Adipose tissue (tissue), 3 donors: Measurements from ENCODE around the gene GASK1A. TPM values are rescaled to one million over a fixed set of nuclear protein-coding genes. Genes with fewer than 3 reads are reported as not detected.
"Not testable (repeated sequence)": the region's sequence is repeated elsewhere in the genome, so short reads cannot be mapped to it uniquely, and the experiment has no call there.

ENCODE experiments used
- H3K27ac ChIP-seq: one replicate; pipeline ENCODE4 v1.5.1; 2013; ENCODE audit warnings: low read depth, low read length
- WGBS, 3 donors: extraction: QIAGEN DNeasy Blood & Tissue Kit; methylation state at CpG; one replicate each; pipeline ENCODE4 v1.1.7; 2013; 5-methylcytosine and 5-hydroxymethylcytosine counted together
- polyA plus RNA-seq, 3 donors: library from polyadenylated mRNA; stranded (reverse); fragments of 200-250 nt; gene quantifications; one replicate each; pipeline ENCODE4 v1.2.3, GENCODE V29; 2013
- donor health status: healthy with polysubstance abuse.
- donor health status: Bipolar disorder and iron deficiency.
- donor health status: healthy.

GASK1A gene
- polyA plus RNA-seq, 3 donors, result 1.6 to 7.8 (median 4.5) TPM

GRCh38 chr3:43043071-43043766, 64.1 kb downstream of the GASK1A start:
- H3K27ac ChIP-seq, result no peak overlapping the region
- WGBS, 3 donors, result 56 to 88% (median 76%) methylated on average over 3 of the region's 3 CpGs

- WGBS, 3 donors, result 91 to 94% (median 93%) methylated on average over 2 of the region's 2 CpGs
- no peak overlapping the region for H3K27ac ChIP-seq
Observed at GRCh38 chr3:43043793-43044192, 64.7 kb downstream of the GASK1A start.

GRCh38 chr3:43045079-43045478, 66.0 kb downstream of the GASK1A start:
- not testable (repeated sequence) for H3K27ac ChIP-seq

GRCh38 chr3:43046583-43046982, 67.5 kb downstream of the GASK1A start:
- WGBS, 3 donors, result 42 to 62% (median 44%) methylated on average over 1 of the region's 1 CpG
- H3K27ac ChIP-seq, result no peak overlapping the region

- H3K27ac ChIP-seq, result no peak overlapping the region
Observed at GRCh38 chr3:43048470-43048869, 69.4 kb downstream of the GASK1A start.

- WGBS, 3 donors, result 94 to 97% (median 96%) methylated on average over 10 to 12 of the region's 12 CpGs
- no peak overlapping the region for H3K27ac ChIP-seq
Observed at GRCh38 chr3:43053291-43053690, 74.2 kb downstream of the GASK1A start.

- 89 to 97% (median 94%) methylated on average over 5 of the region's 5 CpGs for WGBS, 3 donors
- no peak overlapping the region for H3K27ac ChIP-seq
Observed at GRCh38 chr3:43054754-43055153, 75.6 kb downstream of the GASK1A start.

GRCh38 chr3:43055393-43055792, 76.3 kb downstream of the GASK1A start:
- 95 to 97% (median 96%) methylated on average over 7 of the region's 7 CpGs for WGBS, 3 donors
- no peak overlapping the region for H3K27ac ChIP-seq

GRCh38 chr3:43055806-43056770, 77.0 kb downstream of the GASK1A start:
- no peak overlapping the region for H3K27ac ChIP-seq
- 92 to 94% (median 93%) methylated on average over 15 of the region's 15 CpGs for WGBS, 3 donors

- H3K27ac ChIP-seq, result no peak overlapping the region
- 85 to 93% (median 91%) methylated on average over 1 of the region's 1 CpG for WGBS, 3 donors
Observed at GRCh38 chr3:43059456-43059855, 80.3 kb downstream of the GASK1A start.

- WGBS, 3 donors, result 89 to 93% (median 92%) methylated on average over 8 of the region's 8 CpGs
- no peak overlapping the region for H3K27ac ChIP-seq
Observed at GRCh38 chr3:43061101-43061895, 82.2 kb downstream of the GASK1A start.

GRCh38 chr3:43062040-43062563, 83.0 kb downstream of the GASK1A start:
- WGBS, 3 donors, result 89 to 91% (median 90%) methylated on average over 5 of the region's 5 CpGs
- no peak overlapping the region for H3K27ac ChIP-seq

- 64 to 86% (median 74%) methylated on average over 8 of the region's 8 CpGs for WGBS, 3 donors
- no peak overlapping the region for H3K27ac ChIP-seq
Observed at GRCh38 chr3:43062564-43063040, 83.5 kb downstream of the GASK1A start.

GRCh38 chr3:43063114-43063513, 84.0 kb downstream of the GASK1A start:
- H3K27ac ChIP-seq, result no peak overlapping the region
- 75 to 77% (median 75%) methylated on average over 5 of the region's 5 CpGs for WGBS, 3 donors

GRCh38 chr3:43070670-43071069, 91.6 kb downstream of the GASK1A start:
- 96 to 99% (median 98%) methylated on average over 4 of the region's 5 CpGs for WGBS, 3 donors

GRCh38 chr3:43071313-43071893, 92.3 kb downstream of the GASK1A start:
- no peak overlapping the region for H3K27ac ChIP-seq
- 60 to 68% (median 65%) methylated on average over 7 of the region's 7 CpGs for WGBS, 3 donors

More at GRCh38 chr3:43070670-43071069, 91.6 kb downstream of the GASK1A start:
- H3K27ac ChIP-seq, result not testable (repeated sequence)

- WGBS, 3 donors, result 87 to 90% (median 89%) methylated on average over 4 of the region's 4 CpGs
- H3K27ac ChIP-seq, result no peak overlapping the region
Observed at GRCh38 chr3:43072361-43072760, 93.2 kb downstream of the GASK1A start.
